Large intestine (tissue), 3 donors: Measurements from ENCODE around the gene DHFR2. TPM values are rescaled to one million over a fixed set of nuclear protein-coding genes. Genes with fewer than 3 reads are reported as not detected.
A peak's percentile ranks its signal among the peaks of the same experiment; 100 is the strongest.
"Not testable (repeated sequence)": the region's sequence is repeated elsewhere in the genome, so short reads cannot be mapped to it uniquely, and the experiment has no call there.

Source experiments
- DNase-seq, 2 donors: peaks; one replicate each; pipeline versions ENCODE4 v3.0.0 to v3.0.0-alpha.2; 2013
- H3K27ac ChIP-seq: one replicate; pipeline ENCODE4 v1.5.1; 2013; ENCODE audit warnings: low read length
- H3K27me3 ChIP-seq: 2 replicates; pipeline ENCODE4 v1.6.1; 2013; ENCODE audit warnings: low read length; ENCODE audit not compliant: control insufficient read depth, insufficient read depth
- H3K36me3 ChIP-seq: 2 replicates; pipeline ENCODE4 v1.6.1; 2013; ENCODE audit warnings: low read length; ENCODE audit not compliant: control insufficient read depth, insufficient read depth
- H3K4me1 ChIP-seq: one replicate; pipeline ENCODE4 v1.6.1; 2013; ENCODE audit warnings: low read length; ENCODE audit not compliant: control insufficient read depth, insufficient read depth
- H3K4me3 ChIP-seq: one replicate; pipeline ENCODE4 v1.5.1; 2013; ENCODE audit warnings: low read length
- H3K9me3 ChIP-seq: one replicate; pipeline ENCODE4 v1.6.1; 2013; ENCODE audit warnings: mild to moderate bottlenecking, low read depth, low read length, moderate library complexity; ENCODE audit not compliant: control insufficient read depth
- WGBS: methylation state at CpG from one replicate; pipeline ENCODE4 v1.1.5; 2013; ENCODE audit warnings: low lambda C conversion rate; ENCODE audit not compliant: insufficient coverage; 5-methylcytosine and 5-hydroxymethylcytosine counted together
- polyA plus RNA-seq: library from polyadenylated mRNA; unstranded; fragments of 120-200 nt; gene quantifications from one replicate; pipeline ENCODE4 v1.2.1, GENCODE V29; 2013

Gene DHFR2
- polyA plus RNA-seq, 1 donor, result 5.6 TPM

- no CpG with 5 or more reads among the region's 1 CpG for WGBS
- peaks cover 21% of the 10 kb centered on the region for H3K36me3 ChIP-seq
Observed at GRCh38 chr3:94089126-94089525, 26.4 kb upstream of the DHFR2 start.

GRCh38 chr3:94083261-94083660, 20.5 kb upstream of the DHFR2 start:
- Histone ChIP-seq H3K4me1 (no peaks in the 10 kb centered on the region), H3K27ac (no peak overlapping the region), H3K36me3 (peaks cover 18% of the 10 kb centered on the region), H3K27me3 (no peaks in the 10 kb centered on the region), H3K9me3 (no peaks in the 10 kb centered on the region), H3K4me3 (no peak overlapping the region)
- 100% methylated on average over 1 of the region's 4 CpGs for WGBS
- peak in 1 of 2 donors; percentile 14 for DNase-seq

More at GRCh38 chr3:94089126-94089525, 26.4 kb upstream of the DHFR2 start:
- Histone ChIP-seq H3K4me1 (no peaks in the 10 kb centered on the region), H3K4me3 (no peak overlapping the region), H3K9me3 (no peaks in the 10 kb centered on the region), H3K27me3 (no peaks in the 10 kb centered on the region), H3K27ac (no peak overlapping the region)
- no peak for DNase-seq

GRCh38 chr3:94082391-94082937, 19.7 kb upstream of the DHFR2 start:
- Histone ChIP-seq H3K9me3 (no peaks in the 10 kb centered on the region), H3K4me3 (no peak overlapping the region), H3K4me1 (no peaks in the 10 kb centered on the region), H3K27me3 (no peaks in the 10 kb centered on the region), H3K27ac (no peak overlapping the region), H3K36me3 (peaks cover 18% of the 10 kb centered on the region)
- WGBS, result 100% methylated on average over 2 of the region's 8 CpGs
- DNase-seq, result no peak

DNA sequence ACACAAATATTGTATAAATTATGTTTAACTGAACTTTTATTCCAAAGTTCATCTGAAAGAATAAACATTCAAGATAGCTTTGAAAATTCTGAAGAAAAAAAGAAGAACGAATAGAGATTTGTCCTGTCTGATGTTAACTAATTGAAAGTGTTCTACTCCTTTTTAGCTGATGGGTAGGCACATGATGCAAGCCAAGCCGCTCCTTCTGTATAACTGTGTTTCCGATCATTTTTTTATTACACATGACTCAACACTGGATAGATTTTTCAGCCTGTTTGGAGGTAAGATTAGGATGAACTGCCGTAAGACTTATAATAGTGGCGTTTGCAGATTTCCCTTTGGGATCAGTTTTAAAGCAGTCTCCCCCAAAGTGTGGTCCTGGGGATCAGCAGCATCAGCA, 19.2 kb upstream of the DHFR2 start:
- 0% methylated on average over 1 of the region's 5 CpGs for WGBS

DNA sequence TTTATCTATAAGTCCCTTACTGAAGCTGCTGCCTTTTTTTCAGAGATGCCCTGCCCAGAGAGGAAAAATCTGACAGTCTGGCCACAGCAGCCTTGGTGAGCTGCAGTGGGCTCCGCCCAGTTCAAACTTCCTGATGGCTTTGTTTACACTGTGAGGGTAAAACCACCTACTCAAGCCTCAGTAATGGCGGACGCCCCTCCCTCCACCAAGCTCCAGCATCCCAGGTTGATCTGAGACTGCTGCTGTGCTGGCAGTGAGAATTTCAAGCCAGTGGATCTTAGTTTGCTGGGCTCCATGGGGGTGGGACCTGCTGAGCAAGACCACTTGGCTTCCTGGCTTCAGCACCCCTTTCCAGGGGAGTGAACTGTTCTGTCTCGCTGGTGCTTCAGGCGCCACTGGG, 17.8 kb upstream of the DHFR2 start:
- not testable (repeated sequence) for H3K9me3 ChIP-seq, H3K27ac ChIP-seq, H3K4me1 ChIP-seq, H3K4me3 ChIP-seq, DNase-seq, H3K27me3 ChIP-seq
- peaks cover 21% of the 10 kb centered on the region for H3K36me3 ChIP-seq
- no CpG with 5 or more reads among the region's 5 CpGs for WGBS

More for the DNA sequence above, 19.2 kb upstream of the DHFR2 start:
- Histone ChIP-seq H3K27me3 (no peaks in the 10 kb centered on the region), H3K4me1 (no peaks in the 10 kb centered on the region), H3K4me3 (no peak overlapping the region), H3K36me3 (peaks cover 18% of the 10 kb centered on the region), H3K9me3 (no peaks in the 10 kb centered on the region), H3K27ac (no peak overlapping the region)
- no peak for DNase-seq

DNA sequence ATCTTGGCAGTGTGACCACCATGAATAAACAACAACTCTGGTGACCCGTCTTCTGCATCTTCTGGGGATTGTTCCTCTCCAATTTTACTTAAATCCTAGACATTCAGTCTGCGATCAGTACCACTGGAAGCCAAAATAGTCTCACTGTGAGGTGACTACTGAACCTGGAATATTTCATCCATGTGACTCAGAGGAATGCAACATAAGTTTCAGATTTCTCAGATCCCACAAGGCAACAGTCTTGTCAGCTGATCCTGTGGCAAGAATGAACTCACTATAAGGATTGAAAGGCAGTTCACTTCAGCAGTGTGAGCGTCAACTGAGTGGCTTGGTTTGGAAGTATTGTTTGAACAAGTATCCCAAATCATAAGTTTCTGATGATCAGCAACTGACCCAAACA, 13.3 kb upstream of the DHFR2 start:
- DNase-seq, result no peak
- no CpG with 5 or more reads among the region's 3 CpGs for WGBS
- no peaks in the 10 kb centered on the region for H3K4me1 ChIP-seq
- H3K9me3 ChIP-seq, result no peaks in the 10 kb centered on the region
- no peaks in the 10 kb centered on the region for H3K27me3 ChIP-seq
- no peak overlapping the region for H3K4me3 ChIP-seq
- H3K27ac ChIP-seq, result no peak overlapping the region
- peaks cover 17% of the 10 kb centered on the region for H3K36me3 ChIP-seq

DNA sequence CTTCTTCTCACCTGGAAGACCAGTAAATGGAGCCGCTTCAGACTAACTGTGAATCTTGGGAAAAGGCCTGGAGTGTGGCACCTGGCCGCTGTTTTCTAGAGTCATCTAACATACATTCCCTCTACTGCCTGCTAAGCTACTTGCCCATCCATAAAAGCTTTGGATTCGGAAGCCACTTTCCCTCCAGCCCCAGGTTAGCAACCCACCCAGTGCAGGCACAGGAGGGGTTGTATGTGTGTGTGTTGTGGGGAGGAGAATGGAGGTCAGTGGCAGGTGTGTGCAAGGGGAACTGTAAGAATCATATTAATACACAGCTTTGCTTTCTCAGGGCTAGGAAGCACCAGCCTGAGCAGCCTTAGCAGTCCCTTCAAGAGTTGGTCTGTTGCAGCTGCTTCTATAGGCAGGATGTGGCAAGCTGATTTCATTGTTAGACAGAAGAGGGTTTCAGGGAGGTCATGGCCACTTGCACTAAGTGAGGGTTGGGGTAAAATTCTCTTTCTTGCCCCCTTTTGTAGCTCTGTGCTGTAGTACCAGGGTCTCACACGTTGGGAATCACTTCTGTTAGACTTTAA, 9.1 kb upstream of the DHFR2 start:
- WGBS, result no CpG with 5 or more reads among the region's 4 CpGs
- DNase-seq, result no peak
- Histone ChIP-seq H3K27ac (no peak overlapping the region), H3K27me3 (no peaks in the 10 kb centered on the region), H3K36me3 (peaks cover 25% of the 10 kb centered on the region), H3K4me3 (no peak overlapping the region), H3K4me1 (no peaks in the 10 kb centered on the region), H3K9me3 (no peaks in the 10 kb centered on the region)

- Histone ChIP-seq H3K27ac (no peak overlapping the region), H3K36me3 (peaks cover 20% of the 10 kb centered on the region), H3K4me1 (no peaks in the 10 kb centered on the region), H3K27me3 (no peaks in the 10 kb centered on the region), H3K9me3 (no peaks in the 10 kb centered on the region), H3K4me3 (no peak overlapping the region)
- DNase-seq, result no peak
- no CpG with 5 or more reads among the region's 6 CpGs for WGBS
Observed at GRCh38 chr3:94070341-94070911, 7.7 kb upstream of the DHFR2 start.

GRCh38 chr3:94069194-94069813, 6.6 kb upstream of the DHFR2 start:
- H3K9me3 ChIP-seq, result no peaks in the 10 kb centered on the region
- DNase-seq, result no peak
- WGBS, result 80% methylated on average over 2 of the region's 4 CpGs
- no peak overlapping the region for H3K27ac ChIP-seq
- H3K36me3 ChIP-seq, result peaks cover 20% of the 10 kb centered on the region
- no peaks in the 10 kb centered on the region for H3K27me3 ChIP-seq
- H3K4me3 ChIP-seq, result no peak overlapping the region
- H3K4me1 ChIP-seq, result no peaks in the 10 kb centered on the region

DNA sequence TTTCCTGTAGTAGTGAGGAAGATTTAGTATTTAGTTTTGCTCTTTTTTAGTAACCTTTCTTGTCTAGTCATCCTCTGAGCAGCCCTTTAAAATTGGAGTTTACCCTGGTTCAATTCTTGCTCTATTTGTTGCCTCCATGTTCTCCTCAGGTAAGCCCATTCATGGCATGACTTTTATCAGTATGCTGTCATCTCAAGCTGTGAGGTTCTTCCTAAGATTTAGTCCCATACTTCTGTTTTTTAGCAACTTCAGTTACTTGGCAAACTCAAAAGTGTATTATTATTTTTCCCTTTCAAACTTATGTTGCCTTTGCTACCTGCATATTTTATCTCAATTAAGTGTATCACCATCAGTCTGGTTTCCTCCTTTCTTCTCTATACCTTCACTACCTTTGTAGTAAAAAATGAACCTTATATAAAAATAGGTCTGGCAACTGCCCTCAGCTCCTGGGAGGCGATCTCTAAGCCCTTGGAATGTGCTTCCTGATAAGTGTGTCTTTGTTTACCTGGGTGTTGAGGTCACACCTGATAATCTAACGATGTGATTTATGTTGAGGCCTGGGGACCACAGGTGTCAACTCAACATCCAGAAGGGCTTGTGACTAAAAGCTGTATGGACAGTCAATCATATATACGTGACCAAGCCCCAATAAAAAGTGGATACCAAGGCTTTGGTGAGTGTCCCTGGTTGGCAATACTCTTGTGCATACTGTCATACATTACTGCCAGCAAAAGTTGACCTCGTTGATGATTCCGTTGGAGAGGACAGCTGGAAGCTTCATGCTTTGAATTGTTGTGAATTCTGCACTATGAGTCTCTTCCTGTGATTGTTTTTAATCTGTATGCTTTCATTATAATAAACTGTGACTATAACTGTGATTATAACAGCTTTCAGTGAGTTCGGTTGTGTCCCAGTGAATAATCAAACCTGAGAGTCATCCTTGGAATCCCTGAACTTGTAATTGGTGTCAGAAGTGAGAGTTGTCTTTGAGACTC, 4.1 kb upstream of the DHFR2 start:
- no peak for DNase-seq
- no peaks in the 10 kb centered on the region for H3K27me3 ChIP-seq
- H3K4me1 ChIP-seq, result peaks cover 6% of the 10 kb centered on the region
- peaks cover 13% of the 10 kb centered on the region for H3K36me3 ChIP-seq
- H3K4me3 ChIP-seq, result no peak overlapping the region
- WGBS, result no CpG with 5 or more reads among the region's 6 CpGs
- no peaks in the 10 kb centered on the region for H3K9me3 ChIP-seq
- H3K27ac ChIP-seq, result no peak overlapping the region
